ENCODE data around the gene ZNF576.

The ZNF576 gene

DNA sequence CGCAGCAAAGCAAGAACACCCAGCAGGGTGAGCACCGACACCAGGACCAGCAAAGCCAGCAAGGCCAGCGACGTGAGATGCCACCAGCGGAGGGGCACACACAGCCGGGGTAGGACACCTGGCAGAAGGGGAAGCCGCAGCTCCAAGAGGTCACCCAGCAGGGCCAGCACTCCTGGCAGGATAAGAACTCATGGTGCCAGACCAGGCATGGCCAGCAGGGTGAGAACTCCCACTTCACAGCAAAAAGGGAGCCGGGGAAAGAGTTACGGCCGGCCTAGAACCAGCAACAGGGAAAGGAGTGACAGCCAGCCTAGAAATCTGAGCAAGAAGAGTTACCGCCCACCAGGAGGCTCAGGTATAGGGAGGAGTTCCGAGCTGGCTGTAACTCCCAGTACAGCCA, 16.0 kb downstream of the ZNF576 start:
- Histone ChIP-seq H2AFZ (ENCODE audit: low read depth) (no peak overlapping the region), H3K79me2 (ENCODE audit: insufficient read depth, low read depth) (peaks cover 1% of the 10 kb centered on the region; the same call in 1 of the 2 replicates), H3K4me2 (no peak overlapping the region), H3K4me1 (ENCODE audit: low read depth, poor library complexity, severe bottlenecking) (no peaks in the 10 kb centered on the region), H3K27ac (no peak overlapping the region), H3K9ac (no peak overlapping the region), H3K4me3 (IDR thresholded peaks at IDR 0.05; ENCODE audit: insufficient read depth, low read depth, low read length) (no peak overlapping the region), H3K36me3 (ENCODE audit: insufficient read depth) (no peaks in the 10 kb centered on the region; the same call in 1 of the 2 replicates), H3K27me3 (ENCODE audit: insufficient read depth, low read depth) (no peaks in the 10 kb centered on the region), H4K20me1 (ENCODE audit: insufficient read depth) (no peaks in the 10 kb centered on the region)
- TF ChIP-seq, protein P1, sequence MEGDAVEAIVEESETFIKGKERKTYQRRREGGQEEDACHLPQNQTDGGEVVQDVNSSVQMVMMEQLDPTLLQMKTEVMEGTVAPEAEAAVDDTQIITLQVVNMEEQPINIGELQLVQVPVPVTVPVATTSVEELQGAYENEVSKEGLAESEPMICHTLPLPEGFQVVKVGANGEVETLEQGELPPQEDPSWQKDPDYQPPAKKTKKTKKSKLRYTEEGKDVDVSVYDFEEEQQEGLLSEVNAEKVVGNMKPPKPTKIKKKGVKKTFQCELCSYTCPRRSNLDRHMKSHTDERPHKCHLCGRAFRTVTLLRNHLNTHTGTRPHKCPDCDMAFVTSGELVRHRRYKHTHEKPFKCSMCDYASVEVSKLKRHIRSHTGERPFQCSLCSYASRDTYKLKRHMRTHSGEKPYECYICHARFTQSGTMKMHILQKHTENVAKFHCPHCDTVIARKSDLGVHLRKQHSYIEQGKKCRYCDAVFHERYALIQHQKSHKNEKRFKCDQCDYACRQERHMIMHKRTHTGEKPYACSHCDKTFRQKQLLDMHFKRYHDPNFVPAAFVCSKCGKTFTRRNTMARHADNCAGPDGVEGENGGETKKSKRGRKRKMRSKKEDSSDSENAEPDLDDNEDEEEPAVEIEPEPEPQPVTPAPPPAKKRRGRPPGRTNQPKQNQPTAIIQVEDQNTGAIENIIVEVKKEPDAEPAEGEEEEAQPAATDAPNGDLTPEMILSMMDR (conservative IDR thresholded peaks at IDR 0.05; ENCODE audit: low read depth, low read length): no peak

DNA sequence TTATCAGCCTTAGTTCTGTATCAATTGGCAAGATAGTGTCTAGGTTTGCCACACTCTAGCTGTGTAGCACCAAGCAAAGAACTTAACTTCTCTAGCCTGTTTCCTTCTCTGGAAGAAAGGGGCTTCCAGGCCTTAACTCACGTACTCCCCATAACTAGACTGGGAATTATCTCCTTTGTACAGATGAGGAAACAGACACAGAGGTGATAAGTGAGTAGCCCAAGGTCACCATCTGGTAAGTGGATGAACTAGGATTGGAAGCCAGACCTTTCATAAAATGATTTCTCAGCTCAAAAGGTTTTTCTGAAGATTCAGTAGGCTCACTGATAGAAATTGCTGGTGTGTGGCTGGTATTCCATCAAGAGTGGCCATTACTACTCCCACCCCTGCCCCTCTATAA, 19.9 kb downstream of the ZNF576 start:
- Histone ChIP-seq H3K79me2 (ENCODE audit: insufficient read depth, low read depth) (peaks cover 13% of the 10 kb centered on the region; the same call in 1 of the 2 replicates), H3K27ac (no peak overlapping the region), H3K36me3 (ENCODE audit: insufficient read depth) (no peaks in the 10 kb centered on the region; the same call in 1 of the 2 replicates), H4K20me1 (ENCODE audit: insufficient read depth) (no peaks in the 10 kb centered on the region), H3K9ac (no peak overlapping the region), H3K4me2 (no peak overlapping the region), H2AFZ (ENCODE audit: low read depth) (no peak overlapping the region), H3K27me3 (ENCODE audit: insufficient read depth, low read depth) (no peaks in the 10 kb centered on the region), H3K4me3 (IDR thresholded peaks at IDR 0.05; ENCODE audit: insufficient read depth, low read depth, low read length) (no peak overlapping the region), H3K4me1 (ENCODE audit: low read depth, poor library complexity, severe bottlenecking) (peaks cover 12% of the 10 kb centered on the region)
- TF ChIP-seq, protein P1 (conservative IDR thresholded peaks at IDR 0.05; ENCODE audit: low read depth, low read length): no peak

DNA sequence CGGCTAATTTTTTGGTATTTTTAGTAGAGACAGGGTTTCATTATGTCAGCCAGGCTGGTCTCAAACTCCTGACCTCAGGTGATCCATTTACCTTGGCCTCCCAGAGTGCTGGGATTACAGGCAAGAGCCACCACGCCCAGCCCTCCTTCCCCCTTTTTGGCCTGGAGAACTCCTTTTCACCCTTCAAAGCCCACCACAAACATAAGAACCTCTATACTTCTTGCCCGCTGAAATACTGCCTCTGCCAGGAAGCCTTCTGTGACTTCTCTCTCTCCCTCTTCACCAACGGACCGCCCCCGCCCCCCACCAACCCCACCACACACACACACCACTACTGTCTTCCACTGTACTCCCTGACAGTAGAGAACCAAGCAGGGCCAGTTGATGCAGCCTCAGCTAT, 20.6 kb downstream of the ZNF576 start:
- Histone ChIP-seq H3K79me2 (ENCODE audit: insufficient read depth, low read depth) (peaks cover 13% of the 10 kb centered on the region; the same call in 1 of the 2 replicates), H3K4me2 (no peak overlapping the region), H3K9ac (no peak overlapping the region), H3K36me3 (ENCODE audit: insufficient read depth) (no peaks in the 10 kb centered on the region; the same call in 1 of the 2 replicates), H3K4me3 (IDR thresholded peaks at IDR 0.05; ENCODE audit: insufficient read depth, low read depth, low read length) (no peak overlapping the region), H3K4me1 (ENCODE audit: low read depth, poor library complexity, severe bottlenecking) (peaks cover 12% of the 10 kb centered on the region), H3K27me3 (ENCODE audit: insufficient read depth, low read depth) (no peaks in the 10 kb centered on the region), H2AFZ (ENCODE audit: low read depth) (no peak overlapping the region), H3K27ac (no peak overlapping the region), H4K20me1 (ENCODE audit: insufficient read depth) (no peaks in the 10 kb centered on the region)
- TF ChIP-seq, protein P1 (conservative IDR thresholded peaks at IDR 0.05; ENCODE audit: low read depth, low read length): no peak

DNA sequence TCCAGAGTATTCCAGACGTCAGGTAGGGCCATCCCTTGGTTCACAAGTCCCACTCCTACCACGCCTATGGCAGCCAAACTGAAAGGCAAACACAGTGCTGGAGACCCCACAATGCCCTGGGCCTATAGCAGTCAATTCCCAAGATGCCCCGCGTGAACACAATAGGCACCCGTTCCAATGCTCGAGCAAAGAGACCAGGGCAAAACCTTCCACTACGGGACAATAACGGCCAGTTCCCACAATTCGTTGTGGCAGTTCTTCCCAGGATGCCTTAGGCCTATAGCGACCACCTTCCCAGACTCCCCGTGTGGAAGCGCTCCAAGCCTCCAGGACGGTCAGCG, 22.5 kb downstream of the ZNF576 start:
- H3K4me3 ChIP-seq (IDR thresholded peaks at IDR 0.05; ENCODE audit: insufficient read depth, low read depth, low read length): no peak overlapping the region
- H3K9ac ChIP-seq: peak overlapping the region; percentile 70
- H3K79me2 ChIP-seq (ENCODE audit: insufficient read depth, low read depth): peaks cover 13% of the 10 kb centered on the region; the same call in 1 of the 2 replicates
- TF ChIP-seq, protein P1 (conservative IDR thresholded peaks at IDR 0.05; ENCODE audit: low read depth, low read length): no peak
- peak overlapping the region; percentile 76 for H3K27ac ChIP-seq
- no peaks in the 10 kb centered on the region for H3K36me3 ChIP-seq (ENCODE audit: insufficient read depth)
- H3K27me3 ChIP-seq (ENCODE audit: insufficient read depth, low read depth): no peaks in the 10 kb centered on the region
- peaks cover 12% of the 10 kb centered on the region for H3K4me1 ChIP-seq (ENCODE audit: low read depth, poor library complexity, severe bottlenecking)
- H3K4me2 ChIP-seq: peak overlapping the region; percentile 76
- no peaks in the 10 kb centered on the region for H4K20me1 ChIP-seq (ENCODE audit: insufficient read depth)
- peak overlapping the region; percentile 78 for H2AFZ ChIP-seq (ENCODE audit: low read depth)
